GM23338 (cell line): Measurements from ENCODE around the gene GCN1.

Source experiments
- CREB1 ChIP-seq: fragments of 250-450 bp; sonication (Bioruptor Pico); IDR thresholded peaks from 2 replicates; pipeline ENCODE4 v1.5.0; 2020; ENCODE audit warnings: low read depth, mild to moderate bottlenecking, moderate library complexity
- EZH2 ChIP-seq: fragments of 200-600 bp; sonication (generic); IDR thresholded peaks from one replicate; pipeline ENCODE4 v1.8.0; 2017; ENCODE audit warnings: antibody characterized with exemption, mild to moderate bottlenecking, low read depth; ENCODE audit not compliant: unreplicated experiment
- EZH2phosphoT487 ChIP-seq: fragments of 200-600 bp; sonication (generic); IDR thresholded peaks from one replicate; pipeline ENCODE4 v1.8.1; 2018; ENCODE audit warnings: antibody characterized with exemption; ENCODE audit not compliant: unreplicated experiment
- JUNB ChIP-seq: IDR thresholded peaks from one replicate; pipeline ENCODE4 v1.6.1; 2016; ENCODE audit warnings: antibody characterized with exemption; ENCODE audit not compliant: unreplicated experiment
- NANOG ChIP-seq: IDR thresholded peaks from 2 replicates; pipeline ENCODE4 v1.6.1; 2016; ENCODE audit warnings: antibody characterized with exemption, borderline replicate concordance
- POLR2AphosphoS5 ChIP-seq: IDR thresholded peaks from 2 replicates; pipeline ENCODE4 v1.6.1; 2016; ENCODE audit warnings: antibody characterized with exemption, low read depth
- STAT1 ChIP-seq: IDR thresholded peaks from one replicate; pipeline ENCODE4 v1.6.1; 2016; ENCODE audit warnings: antibody characterized with exemption; ENCODE audit not compliant: unreplicated experiment
- ZNF114 ChIP-seq: fragments of 250-450 bp; sonication (Bioruptor Pico); IDR thresholded peaks from 2 replicates; pipeline ENCODE4 v1.5.0; 2020; ENCODE audit warnings: mild to moderate bottlenecking, moderate library complexity
- ZNF331 ChIP-seq: fragments of 250-450 bp; sonication (Bioruptor Pico); IDR thresholded peaks from 2 replicates; pipeline ENCODE4 v1.5.0; 2020; ENCODE audit warnings: low read depth, mild to moderate bottlenecking, moderate library complexity
- TF ChIP-seq, protein P1 (sequence below), 2 experiments: fragments of 200-600 bp in 1 of 2; sonication (generic) in 1 of 2; conservative IDR thresholded peaks; 2 replicates each; pipeline versions ENCODE4 v1.5.1 to v1.6.1; 2016 to 2017; ENCODE audit warnings: antibody characterized with exemption in 2 of 2, low read depth in 2 of 2, mild to moderate bottlenecking in 2 of 2, moderate library complexity in 1 of 2
- TF ChIP-seq, protein P2 (sequence below): IDR thresholded peaks from 2 replicates; pipeline ENCODE4 v1.6.1; 2016; ENCODE audit warnings: antibody characterized with exemption
- TF ChIP-seq, protein P3 (sequence below): IDR thresholded peaks from one replicate; pipeline ENCODE4 v1.6.1; 2018; ENCODE audit warnings: antibody characterized with exemption; ENCODE audit not compliant: unreplicated experiment

DNA sequence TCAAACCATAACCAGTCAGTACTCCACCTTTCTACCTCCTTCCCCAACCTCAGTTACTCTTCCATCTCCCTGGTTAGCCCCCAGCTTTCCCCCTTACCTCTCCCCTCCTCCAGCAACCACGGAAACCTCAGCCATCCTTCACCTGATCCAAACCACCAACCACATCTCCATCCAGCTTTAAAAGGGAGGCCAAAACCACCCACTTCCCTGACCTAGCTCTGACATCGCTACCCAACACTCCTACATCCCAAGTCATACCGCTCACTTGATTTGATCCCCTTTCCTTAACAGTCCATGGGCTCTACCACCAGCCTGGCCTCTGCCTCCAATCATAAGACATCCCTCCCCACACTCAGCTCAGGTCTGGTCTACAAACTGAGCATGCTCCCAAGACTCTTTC is 79.4 kb downstream of the GCN1 start:
- TF ChIP-seq, protein P1, sequence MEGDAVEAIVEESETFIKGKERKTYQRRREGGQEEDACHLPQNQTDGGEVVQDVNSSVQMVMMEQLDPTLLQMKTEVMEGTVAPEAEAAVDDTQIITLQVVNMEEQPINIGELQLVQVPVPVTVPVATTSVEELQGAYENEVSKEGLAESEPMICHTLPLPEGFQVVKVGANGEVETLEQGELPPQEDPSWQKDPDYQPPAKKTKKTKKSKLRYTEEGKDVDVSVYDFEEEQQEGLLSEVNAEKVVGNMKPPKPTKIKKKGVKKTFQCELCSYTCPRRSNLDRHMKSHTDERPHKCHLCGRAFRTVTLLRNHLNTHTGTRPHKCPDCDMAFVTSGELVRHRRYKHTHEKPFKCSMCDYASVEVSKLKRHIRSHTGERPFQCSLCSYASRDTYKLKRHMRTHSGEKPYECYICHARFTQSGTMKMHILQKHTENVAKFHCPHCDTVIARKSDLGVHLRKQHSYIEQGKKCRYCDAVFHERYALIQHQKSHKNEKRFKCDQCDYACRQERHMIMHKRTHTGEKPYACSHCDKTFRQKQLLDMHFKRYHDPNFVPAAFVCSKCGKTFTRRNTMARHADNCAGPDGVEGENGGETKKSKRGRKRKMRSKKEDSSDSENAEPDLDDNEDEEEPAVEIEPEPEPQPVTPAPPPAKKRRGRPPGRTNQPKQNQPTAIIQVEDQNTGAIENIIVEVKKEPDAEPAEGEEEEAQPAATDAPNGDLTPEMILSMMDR (conservative IDR thresholded peaks at IDR 0.05; ENCODE audit: low read depth in 2 of 2), result no peak
- TF ChIP-seq EZH2phosphoT487 (no peak), POLR2AphosphoS5 (no peak), EZH2 (no peak), ZNF114 (CRISPR knock-in tag) (no peak), CREB1 (no peak), NANOG (no peak), JUNB (no peak), ZNF331 (CRISPR knock-in tag) (no peak), STAT1 (no peak)
- TF ChIP-seq, protein P2, sequence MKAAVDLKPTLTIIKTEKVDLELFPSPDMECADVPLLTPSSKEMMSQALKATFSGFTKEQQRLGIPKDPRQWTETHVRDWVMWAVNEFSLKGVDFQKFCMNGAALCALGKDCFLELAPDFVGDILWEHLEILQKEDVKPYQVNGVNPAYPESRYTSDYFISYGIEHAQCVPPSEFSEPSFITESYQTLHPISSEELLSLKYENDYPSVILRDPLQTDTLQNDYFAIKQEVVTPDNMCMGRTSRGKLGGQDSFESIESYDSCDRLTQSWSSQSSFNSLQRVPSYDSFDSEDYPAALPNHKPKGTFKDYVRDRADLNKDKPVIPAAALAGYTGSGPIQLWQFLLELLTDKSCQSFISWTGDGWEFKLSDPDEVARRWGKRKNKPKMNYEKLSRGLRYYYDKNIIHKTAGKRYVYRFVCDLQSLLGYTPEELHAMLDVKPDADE, result no peak
- TF ChIP-seq, protein P3, sequence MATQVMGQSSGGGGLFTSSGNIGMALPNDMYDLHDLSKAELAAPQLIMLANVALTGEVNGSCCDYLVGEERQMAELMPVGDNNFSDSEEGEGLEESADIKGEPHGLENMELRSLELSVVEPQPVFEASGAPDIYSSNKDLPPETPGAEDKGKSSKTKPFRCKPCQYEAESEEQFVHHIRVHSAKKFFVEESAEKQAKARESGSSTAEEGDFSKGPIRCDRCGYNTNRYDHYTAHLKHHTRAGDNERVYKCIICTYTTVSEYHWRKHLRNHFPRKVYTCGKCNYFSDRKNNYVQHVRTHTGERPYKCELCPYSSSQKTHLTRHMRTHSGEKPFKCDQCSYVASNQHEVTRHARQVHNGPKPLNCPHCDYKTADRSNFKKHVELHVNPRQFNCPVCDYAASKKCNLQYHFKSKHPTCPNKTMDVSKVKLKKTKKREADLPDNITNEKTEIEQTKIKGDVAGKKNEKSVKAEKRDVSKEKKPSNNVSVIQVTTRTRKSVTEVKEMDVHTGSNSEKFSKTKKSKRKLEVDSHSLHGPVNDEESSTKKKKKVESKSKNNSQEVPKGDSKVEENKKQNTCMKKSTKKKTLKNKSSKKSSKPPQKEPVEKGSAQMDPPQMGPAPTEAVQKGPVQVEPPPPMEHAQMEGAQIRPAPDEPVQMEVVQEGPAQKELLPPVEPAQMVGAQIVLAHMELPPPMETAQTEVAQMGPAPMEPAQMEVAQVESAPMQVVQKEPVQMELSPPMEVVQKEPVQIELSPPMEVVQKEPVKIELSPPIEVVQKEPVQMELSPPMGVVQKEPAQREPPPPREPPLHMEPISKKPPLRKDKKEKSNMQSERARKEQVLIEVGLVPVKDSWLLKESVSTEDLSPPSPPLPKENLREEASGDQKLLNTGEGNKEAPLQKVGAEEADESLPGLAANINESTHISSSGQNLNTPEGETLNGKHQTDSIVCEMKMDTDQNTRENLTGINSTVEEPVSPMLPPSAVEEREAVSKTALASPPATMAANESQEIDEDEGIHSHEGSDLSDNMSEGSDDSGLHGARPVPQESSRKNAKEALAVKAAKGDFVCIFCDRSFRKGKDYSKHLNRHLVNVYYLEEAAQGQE, result no peak
